NCI-H446 treated with DMSO at 0.1 percent for 48 hours (cell line): ENCODE results near the gene POLD3.
A peak's percentile ranks its signal among the peaks of the same experiment; 100 is the strongest.

Experiments used
- DNase-seq: peaks from one replicate; lab custom pipeline; 2025; lab: John Stamatoyannopoulos, UW

Gene POLD3

DNA sequence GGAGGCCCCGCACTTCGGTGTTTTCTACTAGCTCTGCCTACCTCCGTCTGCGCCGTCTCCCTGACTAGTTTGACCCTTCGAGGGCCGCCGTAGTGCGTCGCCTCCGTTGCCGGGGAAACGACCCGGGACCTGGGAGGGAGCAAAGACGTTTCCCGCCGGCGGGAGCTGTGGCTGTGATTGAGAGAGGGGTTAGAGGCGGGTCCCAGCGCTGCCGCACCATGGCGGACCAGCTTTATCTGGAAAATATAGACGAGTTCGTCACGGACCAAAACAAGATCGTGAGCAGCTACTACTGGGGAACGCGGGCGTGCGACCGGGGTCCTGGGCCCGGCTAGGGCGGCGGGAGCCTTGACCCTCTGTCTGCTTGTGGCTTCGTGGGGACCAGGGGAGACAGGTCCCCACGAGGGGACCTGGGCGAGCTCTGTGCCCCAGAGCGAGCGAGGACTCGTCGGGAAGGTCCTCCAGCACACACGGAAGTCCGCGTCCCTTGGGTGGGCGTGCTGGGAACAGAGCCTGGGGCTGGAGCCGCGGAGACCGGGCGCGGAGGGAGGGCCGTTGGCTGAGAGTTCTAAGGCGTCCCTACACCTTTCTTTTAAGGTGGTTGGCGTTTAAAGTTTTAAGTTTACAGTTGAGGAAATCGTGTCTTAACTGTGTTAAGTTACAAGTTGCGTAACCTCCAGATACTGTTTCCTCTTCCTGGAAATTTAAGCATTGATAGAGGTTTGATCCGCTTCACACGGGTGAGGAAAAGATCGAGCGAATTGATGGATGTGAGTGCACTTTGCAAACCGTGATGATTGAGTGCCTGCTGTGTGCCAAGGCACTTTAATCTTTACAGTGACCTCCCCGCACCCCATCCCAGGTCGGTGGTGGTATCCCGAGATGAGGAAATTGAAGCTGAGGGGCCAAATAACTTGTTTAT lies at the start of gene POLD3:
Gene POLD3 (plus strand): TSS at position 142 of the 922 bp plus-strand sequence. CDS start 77 bp downstream, at position 219.
- DNase-seq, result peak; percentile 81

DNA sequence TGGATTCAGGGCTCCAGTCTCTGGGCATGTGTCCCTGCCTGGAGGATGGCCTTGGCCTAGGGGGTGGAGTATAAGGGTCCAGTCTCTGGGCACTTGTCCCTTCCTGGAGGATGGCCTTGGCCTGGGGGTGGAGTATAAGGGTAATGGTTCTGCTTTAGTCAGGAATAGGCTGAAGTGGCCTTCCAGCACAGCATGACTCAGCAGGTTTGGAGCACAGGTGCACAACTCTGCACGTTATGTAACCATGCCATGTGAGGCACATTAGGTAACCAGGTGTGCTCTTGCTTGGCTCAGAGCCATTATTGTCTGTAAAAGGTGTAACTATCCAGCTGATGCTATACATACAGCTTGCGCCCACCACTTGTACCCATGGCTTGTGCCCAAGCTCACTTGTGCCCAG lies 48.4 kb upstream of the POLD3 start:
- no peak for DNase-seq

- DNase-seq, result no peak
Measured at GRCh38 chr11:74546752-74547151, 45.6 kb upstream of the POLD3 start.

GRCh38 chr11:74550991-74551753 lies 41.2 kb upstream of the POLD3 start:
- DNase-seq, result no peak

GRCh38 chr11:74551754-74552145 lies 40.6 kb upstream of the POLD3 start:
- no peak for DNase-seq

DNA sequence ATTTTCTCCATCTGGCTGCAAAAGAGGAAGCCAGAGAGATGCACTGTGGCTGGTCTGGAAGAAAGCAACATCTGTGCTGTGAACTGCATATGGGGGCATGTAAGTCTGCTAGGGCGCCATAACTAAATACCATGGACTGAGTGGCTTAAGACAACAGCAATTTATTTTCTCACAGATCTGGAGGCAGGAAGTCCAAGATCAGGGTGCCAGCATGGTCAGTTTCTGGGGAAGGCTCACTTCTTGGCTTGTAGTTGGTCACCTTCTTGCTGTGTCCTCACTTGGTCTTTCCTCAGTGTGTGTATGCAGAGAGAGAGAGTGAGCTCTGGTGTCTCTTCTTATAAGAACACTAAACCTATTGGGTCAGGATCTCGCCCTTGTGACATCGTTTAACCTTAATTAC lies 34.9 kb upstream of the POLD3 start:
- no peak for DNase-seq

DNA sequence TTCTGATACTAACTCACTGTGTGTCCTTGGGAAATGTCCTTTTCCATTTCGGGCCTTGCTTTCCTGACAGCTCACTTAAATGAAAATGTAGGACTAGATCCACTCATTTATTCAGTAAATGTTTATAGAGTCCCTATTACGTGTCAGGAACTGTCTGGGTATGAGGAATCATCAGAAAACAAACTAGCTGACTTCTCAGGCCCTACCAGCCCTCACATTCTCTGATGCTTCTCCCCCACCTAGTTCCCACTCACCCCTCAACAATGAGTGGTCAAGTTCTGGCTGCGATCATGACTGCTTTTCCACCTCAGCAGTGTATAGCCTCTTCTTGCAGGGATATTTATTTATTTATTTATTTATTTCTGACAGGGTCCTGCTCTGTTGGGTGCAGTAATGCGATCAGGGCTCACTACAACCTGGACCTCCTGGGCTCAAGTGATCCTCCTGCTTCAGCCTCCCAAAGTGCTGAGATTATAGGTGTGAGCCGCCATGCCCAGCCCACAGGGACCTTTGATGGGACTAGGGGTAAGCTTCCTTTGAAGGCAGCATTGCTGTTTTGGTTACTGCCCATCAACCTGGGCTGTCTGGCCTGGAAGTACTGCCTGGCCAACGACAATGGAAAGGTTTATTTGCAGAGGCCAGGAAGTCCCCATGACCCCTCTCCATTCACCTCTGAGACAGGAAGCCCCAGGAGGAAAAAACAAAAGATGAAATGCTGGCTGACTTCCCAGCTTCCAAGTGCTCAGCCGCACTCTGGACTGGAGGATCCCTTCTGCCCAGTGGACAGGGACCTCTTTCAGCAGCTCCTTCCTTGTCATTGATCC lies 33.1 kb upstream of the POLD3 start:
- DNase-seq, result no peak

DNA sequence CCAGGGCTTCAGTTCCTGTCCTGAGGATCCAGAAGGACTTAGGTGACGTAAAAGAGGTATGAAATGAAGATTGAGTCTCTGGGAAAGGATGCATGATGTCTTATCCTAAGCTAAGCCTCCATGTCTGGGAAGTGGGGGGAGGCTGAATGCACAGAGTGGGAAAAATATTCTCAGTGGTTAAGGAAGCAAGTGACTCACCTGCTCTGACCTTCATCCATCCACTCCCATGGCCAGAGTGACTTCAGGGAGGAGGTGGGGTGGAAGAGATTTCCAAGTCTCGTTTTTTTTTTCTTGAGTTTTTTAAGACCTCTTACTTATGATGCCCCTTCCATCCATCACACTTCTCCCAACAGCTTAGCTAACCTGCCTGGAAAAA lies 32.5 kb upstream of the POLD3 start:
- no peak for DNase-seq

- DNase-seq, result no peak
Measured at GRCh38 chr11:74566146-74566960, 26.0 kb upstream of the POLD3 start.

DNA sequence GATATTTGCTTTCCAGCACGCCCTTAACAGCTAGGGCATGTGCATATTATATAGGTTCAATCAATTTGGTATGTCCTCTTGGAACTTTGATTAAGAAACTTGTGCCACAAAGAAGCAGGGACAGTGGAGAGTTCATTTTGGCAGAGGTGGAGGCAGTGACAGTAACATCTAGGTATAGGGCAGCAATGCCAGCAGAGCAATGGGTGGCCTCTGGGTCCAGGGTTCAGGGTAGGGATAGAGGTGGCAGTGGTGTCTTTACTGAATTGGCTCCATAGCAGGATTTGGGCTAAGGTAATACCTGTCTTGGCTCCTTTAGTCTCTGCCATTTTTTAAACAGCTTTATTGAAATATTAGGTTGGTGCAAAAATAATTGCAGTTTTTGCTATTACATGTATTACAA lies 24.4 kb upstream of the POLD3 start:
- DNase-seq, result no peak

- DNase-seq, result peak; percentile 17
Measured at GRCh38 chr11:74570266-74571061, 21.9 kb upstream of the POLD3 start.

DNA sequence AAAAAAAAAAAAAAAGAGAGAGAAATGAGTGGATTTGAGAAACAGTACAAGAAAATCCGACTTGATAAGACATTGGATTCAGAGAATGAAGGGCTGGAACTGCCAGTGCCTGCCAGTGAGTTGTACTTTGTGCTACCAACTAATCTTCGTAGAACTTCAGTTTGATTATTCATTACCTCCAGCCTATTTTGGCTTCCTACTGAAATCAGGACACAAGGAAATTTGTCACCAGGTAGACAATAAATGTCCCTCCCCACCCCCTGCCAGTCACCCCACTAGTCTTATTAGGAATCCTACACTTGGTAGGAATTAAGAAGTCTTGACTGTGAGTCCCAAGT lies 21.4 kb upstream of the POLD3 start:
- no peak for DNase-seq

- DNase-seq, result no peak
Measured at GRCh38 chr11:74572349-74572748, 20.0 kb upstream of the POLD3 start.

- no peak for DNase-seq
Measured at GRCh38 chr11:74574563-74574962, 17.8 kb upstream of the POLD3 start.

GRCh38 chr11:74575999-74576398 lies 16.4 kb upstream of the POLD3 start:
- no peak for DNase-seq

DNA sequence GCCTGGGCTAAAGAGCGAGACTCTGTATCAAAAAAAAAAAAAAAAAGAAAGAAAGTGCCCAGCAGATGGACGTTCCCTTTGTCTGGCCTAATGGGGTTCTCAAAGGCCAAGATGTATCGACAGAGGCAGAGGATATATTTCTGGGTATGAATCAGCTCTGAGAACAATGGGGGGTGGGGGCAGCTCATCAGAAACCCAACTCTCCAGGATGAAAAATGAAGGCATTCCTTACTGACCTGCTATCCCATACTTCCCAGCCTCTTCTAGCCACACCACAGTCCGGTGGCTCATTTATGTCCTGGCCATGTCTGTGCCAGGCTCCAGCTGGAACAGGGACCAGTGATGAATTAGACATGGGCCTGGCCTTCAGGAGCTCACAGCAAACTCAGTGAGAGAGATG lies 15.2 kb upstream of the POLD3 start:
- DNase-seq, result no peak

DNA sequence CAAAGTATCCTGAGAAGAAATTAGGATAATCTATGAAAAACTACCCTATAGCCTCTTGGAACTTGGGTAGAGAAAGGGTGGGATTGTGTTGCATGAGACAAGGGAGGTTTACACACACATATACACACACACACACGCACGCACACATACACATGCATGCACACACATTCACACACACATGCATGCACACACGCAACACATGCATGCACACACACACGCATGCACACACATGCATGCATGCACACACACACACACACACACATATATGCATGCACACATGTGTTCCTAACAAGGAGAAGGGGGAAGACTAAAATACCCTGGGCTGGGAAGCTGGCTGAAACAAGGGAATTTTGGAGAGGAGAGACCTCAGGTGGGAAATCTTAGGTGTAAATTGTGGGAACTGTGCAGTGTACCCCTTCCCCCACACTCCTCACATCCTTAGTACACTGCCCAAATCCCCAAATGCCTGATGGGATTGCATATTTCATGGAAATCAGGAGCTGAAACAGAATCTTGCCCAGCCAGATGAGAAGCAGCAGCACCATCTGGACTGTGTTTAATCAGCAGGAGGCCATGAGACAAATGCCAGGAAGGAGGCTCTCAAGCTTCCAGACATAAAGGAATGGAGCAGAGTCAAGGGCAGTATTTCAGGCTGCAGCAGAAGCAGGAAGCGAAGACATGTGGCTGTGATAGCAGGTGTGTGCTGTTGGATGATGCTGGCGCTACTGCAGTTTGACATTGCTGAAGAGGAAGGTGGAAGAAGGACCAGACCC lies 14.6 kb upstream of the POLD3 start:
- no peak for DNase-seq

- DNase-seq, result no peak
Measured at GRCh38 chr11:74579577-74580270, 12.7 kb upstream of the POLD3 start.

DNA sequence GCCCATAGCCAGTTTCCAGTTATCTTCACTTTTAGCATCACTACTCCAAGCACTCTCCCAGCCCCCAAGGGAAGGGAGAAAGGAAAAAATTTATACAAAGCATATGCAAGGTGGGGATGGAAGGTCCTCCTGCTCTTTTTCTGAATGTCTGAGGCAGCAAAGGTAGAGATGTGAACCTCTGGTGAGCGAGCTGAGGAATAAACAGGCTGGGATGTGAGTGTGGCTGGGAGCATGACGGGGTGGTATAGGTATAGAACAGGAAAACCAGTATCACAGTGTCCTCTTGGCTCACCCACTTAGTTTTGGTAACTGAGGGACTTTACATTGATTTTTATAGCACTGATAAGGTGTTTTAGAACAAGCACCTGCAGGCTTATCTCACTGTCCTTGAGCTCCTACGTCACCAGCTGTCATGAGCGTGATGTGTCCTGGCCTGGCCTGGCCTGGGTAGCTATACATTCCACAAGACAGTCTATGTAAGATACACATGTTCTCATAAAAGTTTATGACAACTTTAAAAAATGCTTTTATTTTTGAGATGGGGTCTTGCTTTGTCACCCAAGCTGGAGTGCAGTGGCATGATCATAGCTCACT lies 10.3 kb upstream of the POLD3 start:
- DNase-seq, result no peak
